Stimulated activated CD8-positive, alpha-beta memory T cell treated with anti-CD3 and anti-CD28 coated beads, Interleukin-7, amount 100 ng/mL, for 24 hours (primary cell): ENCODE data around the gene DPEP3.
A peak's percentile ranks its signal among the peaks of the same experiment; 100 is the strongest.
"Not testable (repeated sequence)": the region's sequence is repeated elsewhere in the genome, so short reads cannot be mapped to it uniquely, and the experiment has no call there.

Experiments used
- DNase-seq: peaks from one replicate; pipeline ENCODE4 v3.0.0-alpha.2; 2020; ENCODE audit warnings: low read depth

Gene DPEP3

DNA sequence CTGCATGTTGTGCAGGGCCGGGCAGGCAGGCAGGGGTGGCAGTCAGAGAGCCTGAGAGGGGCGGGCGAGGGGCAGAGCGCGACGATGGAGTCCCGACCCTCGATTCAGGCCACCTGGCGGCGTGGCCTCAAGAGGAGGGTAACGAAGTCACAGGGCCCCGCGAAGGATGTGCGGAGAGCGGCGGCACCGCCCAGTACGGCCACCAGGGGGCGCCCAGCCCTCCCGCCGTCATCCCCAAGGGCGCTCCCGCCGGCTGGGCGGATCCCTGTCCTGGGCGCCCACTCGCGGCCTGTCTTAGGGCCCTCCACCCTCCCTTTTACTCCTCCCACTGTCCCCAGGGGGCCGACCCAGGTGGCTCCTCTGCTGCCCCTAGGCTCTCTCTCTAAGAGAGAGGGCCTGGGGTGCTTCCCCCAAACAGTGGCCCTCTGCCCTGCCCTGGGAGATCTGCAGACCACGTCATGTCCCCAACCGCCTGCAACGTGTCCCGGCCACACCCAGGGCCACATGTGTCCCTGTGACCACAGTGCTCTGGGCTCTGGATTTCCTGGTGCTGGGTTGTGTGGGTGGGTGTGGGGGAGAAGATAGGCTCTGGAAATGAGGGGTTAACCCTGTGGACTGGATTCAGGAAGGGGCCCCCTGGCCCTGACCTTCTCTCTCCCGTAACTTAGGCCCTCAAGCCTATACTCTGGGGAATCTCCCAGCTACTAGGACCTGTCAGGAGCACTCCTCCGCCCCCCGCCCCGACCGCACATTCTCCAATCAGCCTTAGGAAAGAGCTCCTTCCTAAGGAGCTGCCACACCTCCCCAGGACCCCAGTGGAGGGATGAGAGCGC lies 13.1 kb upstream of the DPEP3 start:
- DNase-seq, result peak; percentile 62

DNA sequence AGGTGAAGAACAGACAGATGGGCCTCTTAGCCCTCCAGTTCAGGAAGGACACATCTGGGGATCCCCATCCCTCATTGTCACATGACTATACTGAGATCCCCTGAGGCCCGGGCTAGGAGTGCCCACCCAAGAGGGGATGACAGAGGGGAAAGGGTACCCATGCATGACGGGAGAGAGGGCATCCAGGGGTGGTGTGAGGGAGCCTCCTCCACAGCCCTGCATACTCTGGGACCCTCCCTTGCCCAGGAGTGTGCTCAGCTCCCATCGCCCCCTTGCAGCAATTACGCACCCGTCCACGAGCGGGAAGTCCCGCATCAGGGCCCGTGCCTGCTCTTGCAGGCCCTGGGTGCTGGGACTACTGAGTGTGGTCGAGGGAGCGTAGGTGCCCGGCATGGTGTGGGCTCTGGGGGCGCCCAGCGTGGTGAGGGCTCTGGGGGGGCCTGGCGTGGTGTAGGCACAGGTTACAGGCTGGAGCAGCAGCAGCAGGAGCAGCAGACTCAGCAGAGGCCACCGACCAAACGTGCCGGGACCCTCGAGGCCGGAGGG lies 12.4 kb upstream of the DPEP3 start:
- DNase-seq, result no peak

DNA sequence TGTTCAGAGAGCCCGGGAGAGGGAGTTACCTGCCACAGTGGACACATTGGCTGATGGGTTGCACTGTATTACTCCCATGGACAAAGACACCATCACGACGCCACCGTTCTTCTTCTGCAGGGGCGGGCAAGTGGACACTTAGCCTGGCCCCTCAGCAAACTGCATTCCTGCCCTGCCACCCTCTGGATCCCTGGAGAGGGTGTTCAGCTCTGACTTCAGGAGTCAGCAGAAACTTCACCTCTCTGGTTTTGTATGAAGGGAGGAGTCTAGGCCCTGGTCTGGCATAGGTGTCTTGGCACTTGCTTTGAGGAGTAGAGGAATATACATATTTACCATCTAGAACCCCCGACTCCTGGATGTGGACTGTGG lies 9.7 kb upstream of the DPEP3 start:
- DNase-seq, result no peak

DNA sequence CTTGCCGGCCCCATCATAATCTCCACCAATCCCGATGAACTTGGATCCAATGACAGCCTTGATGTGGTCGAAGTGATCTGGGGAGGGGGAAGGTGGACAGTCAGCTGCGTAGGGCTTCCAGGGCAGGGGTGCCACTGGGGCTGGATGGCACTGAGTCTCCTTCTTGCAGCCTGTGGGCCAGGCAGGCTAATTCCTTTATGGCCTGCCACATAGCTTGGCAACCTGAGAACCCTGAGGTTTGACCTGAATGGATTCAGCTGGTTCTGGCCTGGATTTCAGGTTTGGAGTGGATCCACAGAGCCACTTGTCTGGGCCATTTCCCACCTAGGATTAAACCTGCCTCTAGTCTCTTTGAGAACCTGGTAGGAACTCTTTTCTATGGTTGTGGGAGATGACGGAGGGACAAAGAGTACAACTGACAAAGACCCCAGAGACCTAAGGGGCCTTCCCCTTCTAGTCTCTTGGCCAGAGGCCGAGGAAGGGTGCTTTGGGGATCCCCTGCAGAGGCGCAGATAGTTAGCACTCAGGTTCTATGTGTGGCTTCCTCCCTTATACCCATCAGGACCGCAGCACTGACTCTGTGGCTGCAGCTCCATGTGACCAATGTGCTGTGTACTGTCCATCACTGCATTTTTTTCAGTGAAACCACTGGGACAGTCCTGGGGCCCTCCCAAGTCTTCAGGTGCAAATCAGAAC lies 9.2 kb upstream of the DPEP3 start:
- DNase-seq, result no peak

DNA sequence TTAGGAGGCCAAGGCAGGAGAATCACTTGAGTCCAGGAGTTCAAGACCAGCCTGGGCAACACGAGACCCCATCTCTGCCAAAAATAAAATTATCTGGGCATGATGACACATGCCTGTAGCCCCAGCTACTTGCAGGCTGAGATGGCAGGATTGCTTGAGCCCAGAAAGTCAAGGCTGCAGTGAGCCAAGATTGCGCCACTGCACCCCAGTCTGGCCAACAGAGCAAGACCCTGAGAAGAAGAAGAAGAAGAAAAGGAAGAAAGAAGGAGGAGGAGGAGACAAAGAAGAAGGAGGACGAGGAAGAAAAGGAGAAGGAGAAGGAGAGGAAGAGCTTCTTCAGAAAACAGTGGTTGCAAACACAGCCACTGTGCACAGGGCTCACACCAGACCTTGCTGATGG lies 8.4 kb upstream of the DPEP3 start:
- DNase-seq, result no peak

DNA sequence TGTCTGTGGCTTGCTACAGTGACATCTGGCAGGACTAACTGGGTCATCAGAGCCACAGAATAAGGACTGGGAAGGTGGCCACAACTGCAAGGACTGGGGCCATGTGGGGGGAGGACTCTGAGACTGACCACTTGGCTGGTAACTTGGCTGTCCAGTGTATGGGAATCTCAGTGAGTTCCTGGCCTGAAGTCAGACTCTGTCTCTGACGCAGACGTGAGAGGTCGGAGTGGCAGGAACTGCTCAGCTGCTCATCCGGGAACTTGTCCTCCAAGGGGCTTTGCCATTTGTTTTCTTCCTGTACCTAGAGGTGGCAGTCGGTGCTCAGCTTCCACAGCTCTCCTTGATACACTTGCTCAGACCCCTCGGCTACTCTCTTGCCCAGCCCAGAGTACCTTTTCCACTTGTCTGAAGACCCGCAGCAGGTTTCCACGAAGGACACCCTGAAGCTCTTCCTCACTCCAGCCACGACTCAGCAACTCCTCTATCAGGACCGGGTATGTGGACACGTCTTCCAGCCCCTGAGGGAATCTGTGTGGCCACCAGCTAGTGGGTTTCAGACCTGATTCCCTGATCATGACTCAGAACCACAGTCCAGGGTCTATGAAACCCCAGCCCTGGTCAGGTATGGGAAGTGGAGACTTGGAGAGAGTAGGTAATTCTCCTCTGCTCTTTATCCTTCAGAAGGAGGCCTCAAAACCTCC lies 7.3 kb upstream of the DPEP3 start:
- no peak for DNase-seq

DNA sequence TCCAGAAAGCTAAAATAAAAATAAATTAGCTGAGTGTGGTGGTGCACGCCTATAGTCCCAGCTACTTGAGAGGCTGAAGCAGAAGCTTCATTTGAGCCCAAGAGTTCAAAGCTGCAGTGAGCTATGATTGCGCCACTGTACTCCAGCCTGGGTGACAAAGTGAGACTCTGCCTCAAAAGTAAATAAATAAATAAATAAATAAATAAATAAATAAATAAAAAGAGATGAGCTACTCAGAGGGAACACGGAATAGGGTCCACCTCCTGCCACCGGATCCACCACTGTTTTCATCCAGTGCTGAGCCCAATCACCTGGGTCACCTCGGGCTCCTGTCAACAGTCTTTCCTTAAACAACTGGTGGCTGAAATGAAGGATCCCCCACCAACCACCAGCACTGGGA lies 6.7 kb upstream of the DPEP3 start:
- no peak for DNase-seq

DNA sequence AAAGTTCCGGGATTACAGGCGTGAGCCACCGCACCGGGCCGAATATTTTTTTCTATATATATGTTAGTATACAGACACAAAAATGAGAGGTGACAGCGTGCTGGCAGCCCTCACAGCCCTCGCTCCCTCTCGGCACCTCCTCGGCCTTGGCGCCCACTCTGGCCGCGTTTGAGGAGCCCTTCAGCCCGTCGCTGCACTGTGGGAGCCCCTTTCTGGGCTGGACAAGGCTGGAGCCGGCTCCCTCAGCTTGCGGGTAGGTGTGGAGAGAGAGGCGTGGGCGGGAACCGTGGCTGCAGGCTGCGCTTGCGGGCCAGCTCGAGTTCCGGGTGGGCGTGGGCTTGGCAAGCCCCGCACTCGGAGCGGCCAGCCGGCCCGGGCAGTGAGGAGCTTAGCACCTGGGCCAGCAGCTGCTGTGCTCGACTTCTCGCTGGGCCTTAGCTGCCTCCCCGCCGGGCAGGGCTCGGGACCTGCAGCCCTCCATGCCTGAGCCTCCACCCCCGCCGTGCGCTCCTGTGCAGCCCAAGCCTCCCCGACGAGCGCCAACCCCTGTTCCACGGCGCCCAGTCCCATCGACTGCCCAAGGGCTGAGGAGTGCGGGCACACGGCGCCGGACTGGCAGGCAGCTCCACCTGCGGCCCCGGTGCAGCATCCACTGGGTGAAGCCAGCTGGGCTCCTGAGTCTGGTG lies 1.9 kb upstream of the DPEP3 start:
- no peak for DNase-seq

DNA sequence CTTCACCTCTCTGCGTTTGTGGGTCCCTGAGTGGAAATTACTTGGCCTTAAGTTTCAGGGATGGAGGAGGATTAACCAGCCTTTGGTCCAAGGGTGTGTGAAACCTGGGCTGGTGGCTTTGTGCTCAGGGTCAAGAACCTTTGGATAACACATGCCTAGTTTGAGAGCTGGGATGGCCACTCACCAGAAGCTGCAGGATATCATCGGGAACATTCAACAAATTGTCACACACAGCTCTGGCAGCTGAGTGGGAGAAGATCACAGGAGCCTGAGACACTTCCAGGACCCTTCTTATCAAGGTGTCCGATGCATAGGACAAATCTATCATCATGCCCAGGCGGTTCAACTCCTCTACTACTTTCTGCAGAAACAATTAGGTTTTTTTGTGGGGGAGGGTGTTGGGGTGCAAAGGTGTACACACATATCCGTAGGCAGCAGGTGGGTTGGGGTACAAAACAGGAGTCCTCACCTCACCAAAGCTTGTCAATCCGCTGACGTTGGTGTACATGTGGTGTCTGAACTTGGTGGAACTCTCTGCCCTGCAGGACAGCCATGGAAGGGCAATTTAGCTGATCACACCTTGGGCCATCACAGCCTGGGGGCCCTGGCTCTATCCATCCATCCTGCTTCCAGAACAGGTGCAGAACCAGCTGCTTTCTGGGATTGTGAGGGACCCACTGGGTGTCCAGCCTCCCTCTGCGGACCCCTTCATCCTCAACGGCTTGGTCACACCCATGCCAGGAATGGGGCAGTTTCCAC lies 2.7 kb downstream of the DPEP3 start:
- DNase-seq, result no peak

DNA sequence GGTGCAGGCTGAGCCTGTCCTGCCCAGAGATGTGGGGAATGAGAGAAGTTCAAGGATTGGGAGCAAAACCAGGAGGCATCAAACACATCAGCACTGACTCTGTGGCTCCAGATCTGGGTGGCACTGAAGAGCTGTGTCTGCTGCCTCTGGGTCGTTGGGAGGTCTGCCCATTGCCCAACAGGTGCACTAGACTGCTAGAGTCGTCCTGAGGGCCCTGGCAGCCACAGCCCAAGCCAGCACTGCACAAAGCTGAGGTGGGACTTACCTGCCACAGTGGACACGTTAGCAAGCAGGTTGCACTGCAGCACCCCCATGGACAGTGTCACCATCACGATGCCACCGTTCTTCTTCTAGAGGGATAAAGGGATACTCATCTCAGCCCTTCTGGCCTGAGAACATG lies 3.3 kb downstream of the DPEP3 start:
- DNase-seq, result no peak

DNA sequence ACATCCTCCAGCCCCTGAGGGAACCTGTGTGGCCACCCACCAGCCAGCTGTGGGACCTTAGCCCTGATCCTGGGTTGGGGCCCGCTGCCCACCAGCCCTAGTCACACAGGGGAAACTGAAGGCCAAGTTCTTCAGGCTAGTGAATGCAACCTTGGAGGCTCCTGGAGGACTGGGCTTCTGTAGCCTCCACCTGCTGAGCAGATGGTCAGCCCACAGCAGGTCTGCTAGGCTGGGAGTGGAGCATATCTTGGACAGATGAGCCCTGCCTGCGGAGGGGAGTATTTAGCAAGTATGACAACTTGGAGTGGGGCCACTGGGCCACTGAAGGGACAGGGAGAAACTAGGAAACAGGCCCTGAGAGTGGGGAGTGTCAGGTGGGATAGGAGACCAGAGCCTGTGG lies 4.1 kb downstream of the DPEP3 start:
- no peak for DNase-seq

DNA sequence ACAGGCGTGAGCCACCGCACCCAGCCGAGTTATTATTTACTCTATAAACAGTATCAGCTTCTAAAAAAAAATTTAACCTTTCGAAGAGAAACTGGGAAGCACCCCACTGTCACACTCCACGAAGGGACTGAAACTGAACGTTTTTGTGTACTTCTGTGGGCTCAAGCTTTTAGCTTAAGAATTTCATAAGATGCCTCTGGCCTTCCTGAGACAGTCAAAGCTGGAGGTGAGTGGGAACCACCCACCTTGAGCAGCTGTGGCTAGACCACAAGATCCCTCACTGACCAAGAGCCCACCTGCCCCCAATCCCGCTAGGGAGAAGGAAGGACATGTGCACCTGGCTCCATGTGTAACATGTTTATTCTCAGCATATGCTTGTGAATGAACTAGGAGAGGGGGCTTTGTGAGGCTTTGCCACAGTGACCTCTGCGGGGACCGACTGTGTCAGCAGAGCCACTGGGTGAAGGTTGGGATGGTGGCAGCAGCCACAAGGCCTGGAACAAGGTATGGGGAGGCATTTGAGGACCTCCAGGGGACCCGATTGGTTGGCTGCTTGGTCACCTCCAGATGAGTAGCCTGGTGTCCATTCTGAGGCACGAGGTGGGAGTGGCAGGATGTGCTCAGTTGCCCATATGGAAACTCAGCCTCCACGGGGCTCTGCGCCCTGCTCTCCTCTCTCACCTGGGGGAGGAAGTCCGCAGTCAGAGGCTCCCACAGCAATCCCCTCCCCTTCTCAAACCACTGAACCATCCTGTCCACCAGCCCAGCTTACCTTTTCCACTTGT lies 4.8 kb downstream of the DPEP3 start:
- no peak for DNase-seq

DNA sequence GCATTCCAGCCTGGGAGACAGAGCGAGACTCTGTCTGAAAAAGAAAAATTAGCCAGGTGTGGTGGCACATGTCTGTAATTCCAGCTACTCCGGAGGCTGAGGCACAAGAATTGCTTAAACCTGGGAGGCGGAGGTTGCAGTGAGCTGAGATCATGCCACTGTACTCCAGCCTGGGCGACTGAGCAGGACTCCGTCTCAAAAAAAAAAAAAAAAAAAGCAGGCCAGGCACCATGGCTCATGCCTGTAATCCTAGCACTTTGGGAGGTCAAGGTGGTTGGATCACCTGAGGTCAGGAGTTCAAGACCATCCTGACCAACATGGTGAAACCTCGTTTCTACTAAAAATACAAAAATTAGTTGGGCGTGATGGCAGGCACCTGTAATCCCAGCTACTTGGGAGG lies 8.0 kb downstream of the DPEP3 start:
- DNase-seq, result not testable (repeated sequence)

DNA sequence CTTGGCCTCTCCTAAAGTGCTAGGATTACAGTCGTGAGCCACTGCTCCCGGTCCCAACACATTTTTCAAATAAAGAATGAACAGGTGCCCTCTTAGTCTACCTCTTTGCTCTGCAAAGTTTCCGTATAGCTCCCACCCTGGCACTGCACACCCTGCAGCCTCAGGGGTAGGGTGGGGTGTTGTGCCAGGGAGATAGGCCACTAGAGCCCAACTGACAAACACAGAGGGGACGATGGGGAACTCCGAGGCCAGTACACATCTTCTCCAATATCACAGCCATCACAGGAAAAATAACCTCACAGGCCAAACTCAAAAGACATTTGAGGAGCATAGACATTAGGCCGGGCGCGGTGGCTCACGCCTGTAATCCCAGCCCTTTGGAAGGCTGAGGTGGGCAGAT lies 9.2 kb downstream of the DPEP3 start:
- DNase-seq, result no peak

DNA sequence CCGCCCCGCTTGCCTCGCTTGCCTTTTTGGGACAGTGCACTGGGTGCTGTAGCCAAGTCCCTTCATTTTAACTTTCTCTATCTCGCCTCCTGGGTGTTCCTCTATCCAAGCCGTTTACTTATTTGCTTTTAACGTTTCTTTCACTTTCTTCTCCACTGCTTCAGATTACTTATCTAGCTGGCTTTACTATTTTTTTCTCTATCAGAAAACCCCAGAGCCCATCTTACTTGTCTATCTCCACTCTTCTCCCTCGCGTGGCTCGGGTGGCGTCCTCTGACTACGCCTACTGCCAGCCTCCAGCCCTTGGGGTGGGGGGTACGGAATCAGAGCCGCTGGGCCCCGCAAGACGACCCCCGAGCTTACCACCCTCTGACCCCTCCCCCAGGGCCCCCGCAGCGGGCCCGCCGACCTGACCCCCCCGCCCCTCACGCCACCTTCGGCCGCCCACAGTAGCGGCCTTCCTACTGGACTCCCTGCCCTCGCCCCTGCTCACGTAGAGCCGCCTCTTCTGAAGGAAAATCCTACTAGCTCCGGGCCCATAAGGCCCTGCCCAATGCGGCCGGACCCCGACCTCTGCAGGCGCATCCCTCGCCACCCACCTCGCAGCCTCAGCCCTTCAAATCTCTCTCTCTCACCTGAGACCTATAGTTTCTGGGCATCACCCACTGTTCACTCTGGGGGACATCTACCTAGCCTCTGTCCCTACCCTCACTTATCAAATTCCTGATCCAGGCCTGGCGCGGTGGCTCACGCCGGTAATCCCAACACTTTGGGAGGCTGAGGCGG lies 10.9 kb downstream of the DPEP3 start:
- DNase-seq, result no peak

DNA sequence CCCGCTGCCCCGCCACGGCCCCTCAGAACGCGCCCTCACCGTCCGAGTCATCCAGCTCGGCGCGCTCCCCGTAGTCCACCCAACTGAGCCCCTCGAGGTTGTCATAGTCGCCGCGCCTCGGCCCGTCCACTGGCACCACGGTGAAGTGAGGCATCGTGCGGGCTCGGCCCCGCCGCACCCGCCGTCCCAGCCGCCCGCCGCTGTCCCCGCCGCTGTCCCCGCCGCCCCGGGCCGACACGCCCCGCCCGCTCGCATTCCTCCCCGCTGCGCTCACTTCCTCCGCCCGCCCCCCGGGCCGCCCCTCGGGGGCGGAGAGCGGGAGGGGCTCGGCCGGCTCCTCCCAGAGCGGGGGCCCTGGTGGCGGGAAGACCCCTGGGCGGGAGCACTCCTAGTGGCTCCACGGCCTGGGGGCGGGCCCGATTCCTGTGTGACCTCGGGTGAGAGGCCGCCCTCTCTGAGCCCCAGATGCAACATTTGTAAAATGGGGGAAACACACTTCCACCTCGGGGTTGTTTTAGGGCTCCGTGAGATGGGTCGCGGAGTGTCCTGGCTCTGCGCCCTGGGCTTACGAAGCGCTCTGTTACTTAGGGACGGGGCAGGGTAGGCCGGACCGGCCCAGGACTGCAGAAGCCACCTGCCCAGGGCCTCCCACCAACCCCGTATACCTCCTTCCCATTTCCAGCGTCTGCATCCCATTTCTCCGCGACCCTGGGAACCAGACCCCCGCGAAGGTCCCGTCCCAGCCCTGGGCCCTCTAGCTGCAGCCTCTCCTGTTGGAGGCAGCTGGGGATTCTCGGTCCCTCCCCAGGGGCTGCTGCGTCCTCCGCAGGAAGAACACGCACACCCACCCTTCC lies 11.7 kb downstream of the DPEP3 start, which contains the start of gene SLC12A4:
TSS of gene SLC12A4 (minus strand) at position 238 of the 854 bp plus-strand sequence. CDS start at position 154, 84 bp downstream.
- peak; percentile 81 for DNase-seq

DNA sequence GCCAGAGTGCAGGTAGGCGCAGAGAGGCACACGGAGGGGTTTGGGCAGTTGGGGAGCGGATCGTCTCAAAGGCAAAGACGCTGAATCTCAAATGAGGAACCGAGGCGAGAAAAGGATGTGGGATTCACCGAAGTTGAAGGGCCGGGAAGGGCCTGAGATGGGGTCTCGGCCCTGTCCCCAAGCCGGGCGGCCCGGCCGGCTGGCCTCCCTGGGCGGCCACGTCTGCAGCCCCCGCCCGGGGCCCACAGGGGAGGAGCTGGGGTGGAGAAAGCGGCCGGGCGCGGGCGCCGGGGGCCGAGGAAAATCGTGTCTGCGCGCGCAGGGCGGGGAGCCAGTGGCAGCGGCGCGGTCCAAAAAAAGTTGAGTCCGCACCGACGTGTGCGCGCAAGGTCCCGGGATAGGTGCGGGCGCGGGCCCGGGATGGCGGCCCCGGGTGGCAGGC lies 12.3 kb downstream of the DPEP3 start:
- no peak for DNase-seq

DNA sequence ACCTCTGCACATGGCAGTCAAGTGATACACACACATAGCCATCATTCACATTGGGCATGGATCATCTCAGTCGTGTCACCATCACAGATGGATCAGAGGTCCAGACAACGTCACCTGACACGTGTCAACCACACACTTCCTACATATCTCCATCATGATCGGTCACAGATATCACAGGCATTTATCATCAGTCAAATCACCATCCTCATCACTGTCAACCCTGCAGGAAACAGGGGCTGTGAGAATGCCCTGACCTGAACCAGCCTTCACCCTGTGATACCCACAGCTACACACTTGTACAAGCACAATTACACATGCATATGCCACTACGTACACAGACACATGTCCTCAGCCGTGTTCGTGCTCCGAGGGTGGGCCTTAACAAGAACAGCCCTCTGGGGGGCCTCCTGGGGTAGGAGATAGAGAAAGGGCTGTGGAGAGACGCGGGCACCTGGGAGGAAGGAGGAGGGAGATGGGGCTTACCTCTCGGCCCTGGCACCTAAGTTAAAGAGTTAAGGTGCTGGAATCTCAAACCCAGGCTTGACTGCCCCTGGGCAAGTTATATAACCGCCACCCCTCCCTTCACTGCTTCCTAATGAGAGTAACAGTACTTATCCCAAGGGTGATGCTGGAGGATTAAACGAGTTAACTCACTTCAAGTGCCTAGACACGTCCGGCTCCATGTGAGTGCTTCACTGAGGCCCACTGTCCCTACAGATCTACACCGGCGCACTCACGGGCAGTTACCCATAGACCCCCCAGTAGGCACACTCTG lies 12.9 kb downstream of the DPEP3 start:
- no peak for DNase-seq
